HepG2 (cell line): ENCODE data around the gene HLF. TPM values are rescaled to one million over a fixed set of nuclear protein-coding genes. Genes with fewer than 3 reads are reported as not detected.

Experiments
- ATAC-seq: fragments of 200-7000 bp; cut with Tn5 transposase; 3 replicates; pipeline ENCODE4 v1.9.1; 2020; ENCODE audit warnings: mild to moderate bottlenecking, moderate library complexity
- BruUV-seq: library from RNA; stranded (reverse); fragments of 400-500 nt; replicated peaks from 2 replicates; lab custom pipeline; 2021; lab: Mats Ljungman, UMichigan
- CTCF ChIA-PET: fragments of 300-600 bp; formaldehyde crosslinking; extraction: SDS; loops from one replicate; lab custom pipeline; 2021; ENCODE audit warnings: low total read pairs, inconsistent platforms, low intra/inter-chr PET ratio; lab: Yijun Ruan, JAX
- POLR2A ChIA-PET: fragments of 350-600 bp; sonication (Branson Sonifier 250); formaldehyde crosslinking; loops from one replicate; lab custom pipeline; 2020; ENCODE audit warnings: antibody characterized with exemption, inconsistent platforms; lab: Yijun Ruan, JAX
- DNase-seq: peaks from one replicate; pipeline ENCODE4 v3.0.0-alpha.2; 2015; ENCODE audit warnings: low spot score
- FAIRE-seq: peaks from 3 replicates; lab custom pipeline; 2011; peaks lifted over from hg19 to GRCh38; lab: Jason Lieb, UNC
- H2AFZ ChIP-seq: one replicate; pipeline ENCODE4 v1.6.1; 2011; ENCODE audit warnings: low read length, inconsistent platforms
- H3K27ac ChIP-seq: fragments of 300-600 bp; 3 replicates; pipeline ENCODE4 v1.8.0; 2011; ENCODE audit warnings: mixed run types, mild to moderate bottlenecking, mixed read lengths, low read length, inconsistent platforms; ENCODE audit not compliant: insufficient read depth; ENCODE audit errors: extremely low read length
- H3K27me3 ChIP-seq, 2 experiments: fragments of 200-600 bp in 1 of 2; 2 replicates in 1 of 2; 3 replicates in 1 of 2; pipeline versions ENCODE4 v1.6.0 to v1.8.0; 2011; ENCODE audit warnings: low read length in 2 of 2, mild to moderate bottlenecking in 2 of 2, moderate library complexity in 2 of 2, inconsistent platforms in 1 of 2; ENCODE audit not compliant: insufficient read depth in 2 of 2, control insufficient read depth in 1 of 2
- H3K36me3 ChIP-seq, 2 experiments: fragments of 200-600 bp in 1 of 2; replicated peaks in 1 of 2; 2 replicates in 1 of 2; 3 replicates in 1 of 2; pipeline versions ENCODE4 v1.5.1 to v1.8.0; 2011; ENCODE audit warnings: low read length in 2 of 2, inconsistent platforms in 1 of 2; ENCODE audit not compliant: insufficient read depth in 2 of 2, control insufficient read depth in 1 of 2
- H3K4me1 ChIP-seq: 2 replicates; pipeline ENCODE4 v1.5.1; 2012; ENCODE audit warnings: low read length, inconsistent platforms; ENCODE audit not compliant: insufficient read depth
- H3K4me2 ChIP-seq: 2 replicates; pipeline ENCODE4 v1.6.0; 2011; ENCODE audit warnings: low read depth, low read length, inconsistent platforms
- H3K4me3 ChIP-seq, 3 experiments: fragments of 200-600 bp in 1 of 3; sonication (generic), shearing (Covaris generic) in 1 of 3; replicated peaks in 1 of 3; 2 replicates each; pipeline ENCODE4 v1.5.1; 2011 to 2016; ENCODE audit warnings: low read length in 3 of 3, inconsistent platforms in 2 of 3, low read depth in 2 of 3, mild to moderate bottlenecking in 2 of 3, control low read depth in 1 of 3, mixed read lengths in 1 of 3; ENCODE audit not compliant: insufficient read depth in 1 of 3
- H3K79me2 ChIP-seq: one replicate; pipeline ENCODE4 v1.6.1; 2011; ENCODE audit warnings: low read length, inconsistent platforms; ENCODE audit not compliant: insufficient read depth
- H3K9ac ChIP-seq: 2 replicates; pipeline ENCODE4 v1.6.0; 2011; ENCODE audit warnings: mild to moderate bottlenecking, low read depth, low read length, inconsistent platforms; ENCODE audit not compliant: insufficient read depth
- H3K9me3 ChIP-seq: 2 replicates; pipeline ENCODE4 v1.5.1; 2012; ENCODE audit warnings: mild to moderate bottlenecking, low read length
- H4K20me1 ChIP-seq: 2 replicates; pipeline ENCODE4 v1.6.0; 2011; ENCODE audit warnings: inconsistent platforms, mild to moderate bottlenecking, low read length, moderate library complexity; ENCODE audit not compliant: insufficient read depth
- ARID5B ChIP-seq: IDR thresholded peaks from 2 replicates; pipeline ENCODE4 v1.4.0; 2020; ENCODE audit warnings: mild to moderate bottlenecking, missing genetic modification reagents
- DNMT3B ChIP-seq: conservative IDR thresholded peaks from 2 replicates; pipeline ENCODE4 v1.6.1; 2016; ENCODE audit warnings: missing biosample characterization, control low read depth
- HNRNPH1 ChIP-seq: fragments of 200-400 bp; formaldehyde crosslinking; optimal IDR thresholded peaks from 2 replicates; pipeline ENCODE3; 2017; ENCODE audit warnings: mild to moderate bottlenecking, low read depth, low read length
- NR0B2 ChIP-seq: sonication (generic); formaldehyde crosslinking; IDR thresholded peaks from 2 replicates; pipeline ENCODE4 v1.4.0; 2020; ENCODE audit warnings: mild to moderate bottlenecking, missing genetic modification reagents
- PHF21A ChIP-seq: sonication (generic); formaldehyde crosslinking; IDR thresholded peaks from 2 replicates; pipeline ENCODE4 v1.5.0; 2020; ENCODE audit warnings: mild to moderate bottlenecking, missing genetic modification reagents
- PPARG ChIP-seq: conservative IDR thresholded peaks from 2 replicates; pipeline ENCODE4 v1.6.1; 2016; ENCODE audit warnings: missing biosample characterization, missing genetic modification reagents
- RARA ChIP-seq: IDR thresholded peaks from 2 replicates; pipeline ENCODE4 v1.6.1; 2016; ENCODE audit warnings: missing genetic modification reagents, missing compliant biosample characterization
- RXRB ChIP-seq: IDR thresholded peaks from 2 replicates; pipeline ENCODE4 v1.6.1; 2016; ENCODE audit warnings: borderline replicate concordance, missing genetic modification reagents, missing compliant biosample characterization
- SAP130 ChIP-seq: IDR thresholded peaks from 2 replicates; pipeline ENCODE4 v1.6.1; 2016; ENCODE audit warnings: low read depth
- SSRP1 ChIP-seq: IDR thresholded peaks from 2 replicates; pipeline ENCODE4 v1.6.1; 2016; ENCODE audit warnings: control low read depth
- TRAFD1 ChIP-seq: sonication (generic); formaldehyde crosslinking; IDR thresholded peaks from 2 replicates; pipeline ENCODE4 v1.5.1; 2020; ENCODE audit warnings: missing genetic modification reagents, mild to moderate bottlenecking, borderline replicate concordance
- ZFP41 ChIP-seq: sonication (generic); formaldehyde crosslinking; IDR thresholded peaks from 2 replicates; pipeline ENCODE4 v1.4.0; 2020; ENCODE audit warnings: mild to moderate bottlenecking, missing genetic modification reagents, borderline replicate concordance
- ZNF124 ChIP-seq: sonication (generic); formaldehyde crosslinking; IDR thresholded peaks from 2 replicates; pipeline ENCODE4 v1.4.0; 2020; ENCODE audit warnings: missing genetic modification reagents
- ZNF232 ChIP-seq: sonication (generic); formaldehyde crosslinking; IDR thresholded peaks from 2 replicates; pipeline ENCODE4 v1.4.0; 2020; ENCODE audit warnings: missing genetic modification reagents, borderline replicate concordance
- ZNF264 ChIP-seq: sonication (generic); formaldehyde crosslinking; IDR thresholded peaks from 2 replicates; pipeline ENCODE4 v1.4.0; 2020; ENCODE audit warnings: missing genetic modification reagents
- ZNF282 ChIP-seq: fragments of 450-650 bp; IDR thresholded peaks from 2 replicates; pipeline ENCODE4 v1.6.1; 2018; ENCODE audit not compliant: partially characterized antibody
- ZNF431 ChIP-seq: sonication (generic); formaldehyde crosslinking; IDR thresholded peaks from 2 replicates; pipeline ENCODE4 v1.9.0; 2022; ENCODE audit warnings: missing genetic modification reagents, low read depth, mild to moderate bottlenecking, borderline replicate concordance
- ZNF619 ChIP-seq: sonication (generic); formaldehyde crosslinking; IDR thresholded peaks from 2 replicates; pipeline ENCODE4 v1.4.0; 2020; ENCODE audit warnings: mild to moderate bottlenecking, missing genetic modification reagents
- ZNF770 ChIP-seq: sonication (generic); formaldehyde crosslinking; IDR thresholded peaks from 2 replicates; pipeline ENCODE4 v1.5.0; 2020; ENCODE audit warnings: mild to moderate bottlenecking, missing genetic modification reagents
- WGBS: methylation state at CpG from one replicate; pipeline ENCODE4 v1.1.6; 2017; ENCODE audit warnings: low lambda C conversion rate; 5-methylcytosine and 5-hydroxymethylcytosine counted together
- in situ Hi-C: cut with HindIII; loops from 2 replicates; pipeline ENCODE4 v1.10.0; 2017; ENCODE audit warnings: low pct_unique_long_range_greater_than_20kb; ENCODE audit not compliant: extremely low pct_ligation_motif_present
- intact Hi-C: fragments of 100-400 bp; cut with micrococcal nuclease; formaldehyde crosslinking; loops from one replicate; pipeline ENCODE4 v1.10.0; 2022; ENCODE audit not compliant: unreplicated experiment
- polyA plus RNA-seq, 8 experiments: library from polyadenylated mRNA; depleted of rRNA in 3 of 8; stranded (reverse) in 7 of 8; unstranded in 1 of 8; fragments of >200 nt; fragmentation: Illumina TruSeq in 4 of 8; extraction: Trizol in 4 of 8; gene quantifications; 2 replicates each; pipeline versions ENCODE4 v1.2.1 to v1.2.3, GENCODE V29; 2011 to 2016; ENCODE audit warnings: low read depth in 4 of 8, missing spikeins in 1 of 8, mixed read lengths in 1 of 8; ENCODE audit not compliant: insufficient read depth in 1 of 8
- total RNA-seq, 5 experiments: library from RNA; depleted of rRNA; stranded (reverse); fragments of >200 nt; fragmentation: Illumina TruSeq; extraction: Trizol; gene quantifications; 2 replicates each; pipeline ENCODE4 v1.2.3, GENCODE V29; 2016; ENCODE audit warnings: low read depth in 1 of 5

Gene HLF
- total and polyA plus RNA-seq, 2 of the 13 experiments (the other 11 are each of a cell fraction or from before 2014, with no cell fraction given), result 202 to 346 TPM

- intact Hi-C loops, result loop anchor here (5.0 kb wide), 1 partner anchor 293 kb away; no protein-coding TSS in a partner anchor
- CTCF ChIA-PET, result no interaction called here
- Histone ChIP-seq H3K79me2 (no peaks in the 10 kb centered on the region), H3K36me3 (no peaks in the 10 kb centered on the region), H3K27me3 (peaks cover 0 to 3% of the 10 kb centered on the region in 2 experiments; a peak in 1 of 5 replicates), H3K27ac (no peak overlapping the region), H4K20me1 (no peaks in the 10 kb centered on the region), H2AFZ (no peak overlapping the region), H3K4me1 (peaks cover 35% of the 10 kb centered on the region), H3K4me2 (peak overlapping the region; percentile 18; the same call in 1 of the 2 replicates), H3K9me3 (peaks cover 7% of the 10 kb centered on the region), H3K9ac (no peak overlapping the region), H3K4me3 (no peak overlapping the region)
- POLR2A ChIA-PET, result no interaction called here
- FAIRE-seq, result no peak
- WGBS, result 0% methylated on average over 1 of the region's 1 CpG
- BruUV-seq, result no TSS peak
- peak; percentile 51; the same call in 2 of the 3 replicates for ATAC-seq
- in situ Hi-C loops, result no loop called here
- DNase-seq, result no peak
- TF ChIP-seq PHF21A (CRISPR knock-in tag) (no peak), ZNF619 (CRISPR knock-in tag) (no peak), PPARG (peak; percentile 67), ZNF431 (no peak), ZNF282 (no peak), ZNF124 (CRISPR knock-in tag) (no peak), ZFP41 (CRISPR knock-in tag) (no peak), RXRB (CRISPR knock-in tag) (peak; percentile 67; the same call in 1 of the 2 replicates), RARA (peak; percentile 62), DNMT3B (CRISPR knock-in tag) (no peak), HNRNPH1 (no peak), ZNF770 (CRISPR knock-in tag) (no peak), ZNF232 (CRISPR knock-in tag) (no peak), ARID5B (CRISPR knock-in tag) (peak; percentile 21; the same call in 1 of the 2 replicates), TRAFD1 (CRISPR knock-in tag) (no peak), ZNF264 (CRISPR knock-in tag) (no peak), SSRP1 (CRISPR knock-in tag) (no peak), NR0B2 (no peak), SAP130 (CRISPR knock-in tag) (peak; percentile 34; the same call in 1 of the 2 replicates)
Measured at GRCh38 chr17:55345132-55345531, 80.4 kb downstream of the HLF start.
